GM12801 (cell line): ENCODE results near the gene CANT1.

Experiments
- TF ChIP-seq, protein P1 (sequence below): IDR thresholded peaks from one replicate; pipeline ENCODE4 v1.5.1; 2011; ENCODE audit warnings: control low read depth; ENCODE audit not compliant: insufficient read length; ENCODE audit errors: extremely low read depth

Gene CANT1

DNA sequence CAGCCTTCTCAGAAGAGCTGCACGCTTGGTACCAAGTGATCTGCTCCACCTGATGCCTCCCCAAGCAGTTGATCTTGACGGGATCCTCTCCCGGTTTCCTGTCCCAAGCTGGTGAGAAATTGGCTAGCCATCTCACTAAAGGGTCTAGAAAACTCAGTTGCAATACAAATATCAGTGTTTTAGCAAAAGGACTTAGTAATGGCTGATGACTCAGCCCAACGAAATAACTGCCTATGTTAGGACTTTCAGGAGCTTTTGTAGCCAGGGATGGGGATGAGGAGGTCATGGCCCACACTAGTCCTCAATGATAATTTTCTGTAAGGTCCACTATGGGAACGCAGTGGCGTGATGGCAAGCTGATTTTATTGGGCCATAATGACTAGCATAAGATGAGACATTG is 41.7 kb upstream of the CANT1 start:
- TF ChIP-seq, protein P1, sequence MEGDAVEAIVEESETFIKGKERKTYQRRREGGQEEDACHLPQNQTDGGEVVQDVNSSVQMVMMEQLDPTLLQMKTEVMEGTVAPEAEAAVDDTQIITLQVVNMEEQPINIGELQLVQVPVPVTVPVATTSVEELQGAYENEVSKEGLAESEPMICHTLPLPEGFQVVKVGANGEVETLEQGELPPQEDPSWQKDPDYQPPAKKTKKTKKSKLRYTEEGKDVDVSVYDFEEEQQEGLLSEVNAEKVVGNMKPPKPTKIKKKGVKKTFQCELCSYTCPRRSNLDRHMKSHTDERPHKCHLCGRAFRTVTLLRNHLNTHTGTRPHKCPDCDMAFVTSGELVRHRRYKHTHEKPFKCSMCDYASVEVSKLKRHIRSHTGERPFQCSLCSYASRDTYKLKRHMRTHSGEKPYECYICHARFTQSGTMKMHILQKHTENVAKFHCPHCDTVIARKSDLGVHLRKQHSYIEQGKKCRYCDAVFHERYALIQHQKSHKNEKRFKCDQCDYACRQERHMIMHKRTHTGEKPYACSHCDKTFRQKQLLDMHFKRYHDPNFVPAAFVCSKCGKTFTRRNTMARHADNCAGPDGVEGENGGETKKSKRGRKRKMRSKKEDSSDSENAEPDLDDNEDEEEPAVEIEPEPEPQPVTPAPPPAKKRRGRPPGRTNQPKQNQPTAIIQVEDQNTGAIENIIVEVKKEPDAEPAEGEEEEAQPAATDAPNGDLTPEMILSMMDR, result no peak

DNA sequence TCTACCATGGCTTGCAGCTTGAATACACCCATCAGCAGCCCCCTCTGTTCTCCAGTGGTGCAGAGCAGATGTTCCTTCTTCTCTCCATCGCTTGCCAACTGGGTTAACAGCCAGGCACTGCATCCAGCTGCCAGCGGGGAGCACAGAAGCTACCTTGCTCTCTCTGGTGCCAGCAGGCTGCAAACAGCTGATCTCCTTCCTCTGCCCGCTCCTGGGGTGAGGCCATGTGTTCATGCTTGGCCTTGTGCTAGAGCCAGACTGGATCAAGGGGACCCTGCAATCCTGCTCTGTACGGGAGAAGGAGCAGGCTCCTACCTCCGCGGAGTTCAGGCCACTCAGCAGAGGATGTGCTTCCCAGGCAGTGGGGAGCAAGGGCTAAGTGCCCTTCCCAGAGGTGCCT is 41.0 kb upstream of the CANT1 start:
- TF ChIP-seq, protein P1, result no peak

DNA sequence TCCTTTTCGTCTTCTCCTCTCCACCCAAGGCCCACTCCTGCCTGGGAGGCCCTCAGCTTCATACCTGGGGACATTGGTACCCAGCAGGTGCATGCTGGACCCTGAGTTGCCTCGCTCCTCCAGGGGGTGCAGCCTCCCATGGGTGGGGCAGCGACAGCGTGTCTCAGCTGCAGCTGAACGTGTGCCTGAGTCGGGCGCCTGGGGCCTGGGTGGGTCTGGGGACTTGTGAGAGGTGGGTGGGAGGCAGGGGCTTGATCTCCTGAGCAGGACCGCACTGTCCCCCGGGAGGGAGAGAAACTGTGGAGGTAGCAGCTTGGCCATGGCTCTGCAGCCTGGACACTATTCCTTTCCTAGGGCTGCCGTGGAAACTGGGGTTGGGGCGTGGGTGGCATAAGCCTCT is 40.3 kb upstream of the CANT1 start:
- TF ChIP-seq, protein P1, result no peak

DNA sequence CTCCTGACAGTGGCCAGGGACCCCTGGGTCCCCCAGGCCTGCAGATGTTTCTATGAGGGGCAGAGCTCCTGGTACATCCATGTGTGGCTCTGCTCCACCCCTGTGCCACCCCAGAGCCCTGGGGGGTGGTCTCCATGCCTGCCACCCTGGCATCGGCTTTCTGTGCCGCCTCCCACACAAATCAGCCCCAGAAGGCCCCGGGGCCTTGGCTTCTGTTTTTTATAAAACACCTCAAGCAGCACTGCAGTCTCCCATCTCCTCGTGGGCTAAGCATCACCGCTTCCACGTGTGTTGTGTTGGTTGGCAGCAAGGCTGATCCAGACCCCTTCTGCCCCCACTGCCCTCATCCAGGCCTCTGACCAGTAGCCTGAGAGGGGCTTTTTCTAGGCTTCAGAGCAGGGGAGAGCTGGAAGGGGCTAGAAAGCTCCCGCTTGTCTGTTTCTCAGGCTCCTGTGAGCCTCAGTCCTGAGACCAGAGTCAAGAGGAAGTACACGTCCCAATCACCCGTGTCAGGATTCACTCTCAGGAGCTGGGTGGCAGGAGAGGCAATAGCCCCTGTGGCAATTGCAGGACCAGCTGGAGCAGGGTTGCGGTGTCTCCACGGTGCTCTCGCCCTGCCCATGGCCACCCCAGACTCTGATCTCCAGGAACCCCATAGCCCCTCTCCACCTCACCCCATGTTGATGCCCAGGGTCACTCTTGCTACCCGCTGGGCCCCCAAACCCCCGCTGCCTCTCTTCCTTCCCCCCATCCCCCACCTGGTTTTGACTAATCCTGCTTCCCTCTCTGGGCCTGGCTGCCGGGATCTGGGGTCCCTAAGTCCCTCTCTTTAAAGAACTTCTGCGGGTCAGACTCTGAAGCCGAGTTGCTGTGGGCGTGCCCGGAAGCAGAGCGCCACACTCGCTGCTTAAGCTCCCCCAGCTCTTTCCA is 39.5 kb upstream of the CANT1 start:
- TF ChIP-seq, protein P1, result no peak

DNA sequence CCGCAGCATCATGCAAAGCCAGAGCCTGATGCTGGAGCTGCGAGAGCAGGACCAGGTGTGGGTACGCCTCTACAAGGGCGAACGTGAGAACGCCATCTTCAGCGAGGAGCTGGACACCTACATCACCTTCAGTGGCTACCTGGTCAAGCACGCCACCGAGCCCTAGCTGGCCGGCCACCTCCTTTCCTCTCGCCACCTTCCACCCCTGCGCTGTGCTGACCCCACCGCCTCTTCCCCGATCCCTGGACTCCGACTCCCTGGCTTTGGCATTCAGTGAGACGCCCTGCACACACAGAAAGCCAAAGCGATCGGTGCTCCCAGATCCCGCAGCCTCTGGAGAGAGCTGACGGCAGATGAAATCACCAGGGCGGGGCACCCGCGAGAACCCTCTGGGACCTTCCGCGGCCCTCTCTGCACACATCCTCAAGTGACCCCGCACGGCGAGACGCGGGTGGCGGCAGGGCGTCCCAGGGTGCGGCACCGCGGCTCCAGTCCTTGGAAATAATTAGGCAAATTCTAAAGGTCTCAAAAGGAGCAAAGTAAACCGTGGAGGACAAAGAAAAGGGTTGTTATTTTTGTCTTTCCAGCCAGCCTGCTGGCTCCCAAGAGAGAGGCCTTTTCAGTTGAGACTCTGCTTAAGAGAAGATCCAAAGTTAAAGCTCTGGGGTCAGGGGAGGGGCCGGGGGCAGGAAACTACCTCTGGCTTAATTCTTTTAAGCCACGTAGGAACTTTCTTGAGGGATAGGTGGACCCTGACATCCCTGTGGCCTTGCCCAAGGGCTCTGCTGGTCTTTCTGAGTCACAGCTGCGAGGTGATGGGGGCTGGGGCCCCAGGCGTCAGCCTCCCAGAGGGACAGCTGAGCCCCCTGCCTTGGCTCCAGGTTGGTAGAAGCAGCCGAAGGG is 38.6 kb upstream of the CANT1 start:
- TF ChIP-seq, protein P1, result no peak

DNA sequence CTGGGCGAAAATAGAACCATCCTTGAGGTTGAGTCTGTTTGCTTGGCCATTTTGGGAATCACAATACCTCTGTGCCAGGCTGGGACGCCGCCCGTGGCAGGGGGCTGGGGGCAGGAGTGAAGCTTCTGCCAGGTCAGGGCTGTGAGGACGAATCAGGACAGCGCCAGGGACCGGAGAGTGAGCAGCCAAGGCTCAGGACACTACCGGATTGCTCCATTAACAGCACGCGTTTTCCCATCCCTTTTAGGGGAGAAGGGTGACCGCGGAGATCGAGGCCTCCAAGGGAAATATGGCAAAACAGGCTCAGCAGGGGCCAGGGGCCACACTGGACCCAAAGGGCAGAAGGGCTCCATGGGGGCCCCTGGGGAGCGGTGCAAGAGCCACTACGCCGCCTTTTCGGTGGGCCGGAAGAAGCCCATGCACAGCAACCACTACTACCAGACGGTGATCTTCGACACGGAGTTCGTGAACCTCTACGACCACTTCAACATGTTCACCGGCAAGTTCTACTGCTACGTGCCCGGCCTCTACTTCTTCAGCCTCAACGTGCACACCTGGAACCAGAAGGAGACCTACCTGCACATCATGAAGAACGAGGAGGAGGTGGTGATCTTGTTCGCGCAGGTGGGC is 37.8 kb upstream of the CANT1 start:
- TF ChIP-seq, protein P1, result no peak

DNA sequence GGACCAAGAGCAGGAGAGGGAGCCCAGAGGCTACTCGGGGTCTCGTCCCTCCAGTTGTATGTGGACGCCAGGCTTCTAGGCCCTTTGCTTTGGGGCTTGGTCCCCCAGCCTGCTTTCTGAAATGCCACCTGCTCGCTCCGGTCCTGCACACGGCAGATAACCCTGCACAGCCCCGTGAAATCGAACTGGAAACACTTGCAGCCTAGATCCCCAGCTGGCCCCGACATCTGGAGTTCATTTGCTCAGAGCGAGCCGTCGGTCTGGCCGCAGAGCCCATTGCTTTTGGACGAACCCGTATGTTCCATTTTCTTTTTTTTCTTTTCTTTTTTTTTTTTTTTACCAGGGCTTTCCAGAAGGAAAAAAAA is 37.3 kb upstream of the CANT1 start:
- TF ChIP-seq, protein P1, result no peak
